Peyer's patch (tissue), 4 donors: ENCODE results near the gene CYP27B1. TPM values are rescaled to one million over a fixed set of nuclear protein-coding genes. Genes with fewer than 3 reads are reported as not detected.
A peak's percentile ranks its signal among the peaks of the same experiment; 100 is the strongest.

ENCODE experiments used
- DNase-seq, 3 donors: peaks; one replicate each; pipeline ENCODE4 v3.0.0-alpha.2; 2017 to 2019
- H3K27ac ChIP-seq, 4 donors: fragments of 200-600 bp; sonication (generic); one replicate each; pipeline ENCODE4 v1.5.1; 2016 to 2019
- H3K27me3 ChIP-seq, 2 donors: fragments of 200-600 bp; sonication (generic); one replicate each; pipeline ENCODE4 v1.5.1; 2019
- H3K36me3 ChIP-seq, 3 donors: fragments of 200-600 bp; sonication (generic); one replicate each; pipeline ENCODE4 v1.5.1; 2016 to 2019
- H3K4me1 ChIP-seq, 4 donors: fragments of 200-600 bp; sonication (generic); one replicate each; pipeline ENCODE4 v1.5.1; 2016 to 2019
- H3K4me3 ChIP-seq, 4 donors: fragments of 200-600 bp; sonication (generic); 1 replicate in 3 of 4; 2 replicates in 1 of 4; pipeline ENCODE4 v1.5.1; 2016 to 2019; ENCODE audit warnings: mild to moderate bottlenecking in 1 of 4
- H3K9me3 ChIP-seq, 4 donors: fragments of 200-600 bp; sonication (generic); one replicate each; pipeline ENCODE4 v1.5.1; 2016 to 2019; ENCODE audit warnings: mild to moderate bottlenecking in 1 of 4
- POLR2A ChIP-seq, 2 donors: fragments of 450-650 bp; IDR thresholded peaks; one replicate each; pipeline ENCODE4 v1.5.1; 2017; ENCODE audit warnings: antibody characterized with exemption in 2 of 2, mild to moderate bottlenecking in 2 of 2, moderate library complexity in 2 of 2
- total RNA-seq, 4 donors: library from RNA; depleted of rRNA; stranded (reverse); fragments of >200 nt; gene quantifications; one replicate each; pipeline ENCODE4 v1.1.0, GENCODE V29; 2016
- TF ChIP-seq, protein P1 (sequence below), 6 experiments: fragments of 450-650 bp in 4 of 6; fragments of 200-600 bp in 2 of 6; sonication (generic) in 1 of 6; IDR thresholded peaks; one replicate each; pipeline ENCODE4 v1.5.1; 2017 to 2019; ENCODE audit warnings: antibody characterized with exemption in 6 of 6, mild to moderate bottlenecking in 3 of 6, moderate library complexity in 1 of 6

Gene CYP27B1
- total RNA-seq, 4 donors from 2014 or later = 1.7 TPM; not detected in 3

GRCh38 chr12:57732726-57733593 is 33.9 kb downstream of the CYP27B1 start:
- TF ChIP-seq POLR2A (IDR thresholded peaks at IDR 0.05) = no peak
- TF ChIP-seq, protein P1, sequence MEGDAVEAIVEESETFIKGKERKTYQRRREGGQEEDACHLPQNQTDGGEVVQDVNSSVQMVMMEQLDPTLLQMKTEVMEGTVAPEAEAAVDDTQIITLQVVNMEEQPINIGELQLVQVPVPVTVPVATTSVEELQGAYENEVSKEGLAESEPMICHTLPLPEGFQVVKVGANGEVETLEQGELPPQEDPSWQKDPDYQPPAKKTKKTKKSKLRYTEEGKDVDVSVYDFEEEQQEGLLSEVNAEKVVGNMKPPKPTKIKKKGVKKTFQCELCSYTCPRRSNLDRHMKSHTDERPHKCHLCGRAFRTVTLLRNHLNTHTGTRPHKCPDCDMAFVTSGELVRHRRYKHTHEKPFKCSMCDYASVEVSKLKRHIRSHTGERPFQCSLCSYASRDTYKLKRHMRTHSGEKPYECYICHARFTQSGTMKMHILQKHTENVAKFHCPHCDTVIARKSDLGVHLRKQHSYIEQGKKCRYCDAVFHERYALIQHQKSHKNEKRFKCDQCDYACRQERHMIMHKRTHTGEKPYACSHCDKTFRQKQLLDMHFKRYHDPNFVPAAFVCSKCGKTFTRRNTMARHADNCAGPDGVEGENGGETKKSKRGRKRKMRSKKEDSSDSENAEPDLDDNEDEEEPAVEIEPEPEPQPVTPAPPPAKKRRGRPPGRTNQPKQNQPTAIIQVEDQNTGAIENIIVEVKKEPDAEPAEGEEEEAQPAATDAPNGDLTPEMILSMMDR (IDR thresholded peaks at IDR 0.05) = no peak
- DNase-seq = peak in 1 of 3 donors; percentile 34
- Histone ChIP-seq H3K27me3 (peaks cover 0 to 36% of the 10 kb centered on the region in 2 donors), H3K27ac (no peak overlapping the region), H3K36me3 (peaks cover 0 to 6% (median 0%) of the 10 kb centered on the region in 3 donors), H3K4me3 (no peak overlapping the region), H3K4me1 (peaks cover 0 to 23% (median 2%) of the 10 kb centered on the region in 4 donors), H3K9me3 (no peaks in the 10 kb centered on the region)

- DNase-seq = no peak
- H3K4me1 ChIP-seq = peaks cover 0 to 19% (median 0%) of the 10 kb centered on the region in 4 donors
- no peak overlapping the region for H3K4me3 ChIP-seq
- H3K36me3 ChIP-seq = peaks cover 0 to 6% (median 0%) of the 10 kb centered on the region in 3 donors
- no peaks in the 10 kb centered on the region for H3K9me3 ChIP-seq
- no peak overlapping the region for H3K27ac ChIP-seq
- H3K27me3 ChIP-seq = peaks cover 0 to 32% of the 10 kb centered on the region in 2 donors
- TF ChIP-seq, protein P1 (IDR thresholded peaks at IDR 0.05) = no peak
- TF ChIP-seq POLR2A (IDR thresholded peaks at IDR 0.05) = no peak
Observed at GRCh38 chr12:57732270-57732669, 34.6 kb downstream of the CYP27B1 start.

DNA sequence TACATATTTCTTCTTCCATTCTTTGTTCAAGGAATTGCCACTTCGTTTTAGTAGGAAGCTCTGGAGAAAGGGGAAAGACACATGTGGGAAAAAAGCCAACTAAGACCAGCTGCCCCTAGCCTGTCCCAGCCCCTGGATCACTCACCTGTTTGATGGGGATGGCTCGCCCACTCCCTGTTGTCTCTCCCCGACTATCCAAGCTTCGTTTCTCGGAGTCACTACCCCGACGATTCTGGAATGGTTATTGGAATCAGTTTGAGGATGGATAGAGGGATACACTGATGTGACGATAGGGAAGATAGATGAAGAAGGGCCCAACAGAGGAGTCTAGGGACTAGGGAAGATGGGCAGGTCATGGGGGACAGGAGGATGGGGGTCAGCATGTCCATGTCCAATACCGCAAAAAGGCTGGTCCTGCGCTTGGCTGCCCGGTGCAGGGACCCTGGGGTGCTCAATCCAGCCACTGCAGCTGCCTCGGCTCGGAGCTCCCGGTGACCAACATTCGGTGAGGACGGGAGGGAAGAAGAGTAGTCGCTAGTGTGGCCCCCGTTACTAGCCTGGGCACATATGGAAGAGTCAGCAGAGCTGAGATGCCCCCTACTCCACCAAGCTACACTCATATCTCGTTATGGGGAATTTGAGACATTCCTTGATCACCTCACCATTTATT is 35.3 kb downstream of the CYP27B1 start:
- peaks cover 0 to 18% (median 0%) of the 10 kb centered on the region in 4 donors for H3K4me1 ChIP-seq
- H3K27ac ChIP-seq = no peak overlapping the region
- H3K9me3 ChIP-seq = no peaks in the 10 kb centered on the region
- peaks cover 0 to 26% of the 10 kb centered on the region in 2 donors for H3K27me3 ChIP-seq
- H3K36me3 ChIP-seq = peaks cover 0 to 6% (median 0%) of the 10 kb centered on the region in 3 donors
- DNase-seq = peak in 1 of 3 donors; percentile 38
- TF ChIP-seq POLR2A (IDR thresholded peaks at IDR 0.05) = no peak
- TF ChIP-seq, protein P1 (IDR thresholded peaks at IDR 0.05) = no peak
- no peak overlapping the region for H3K4me3 ChIP-seq

DNA sequence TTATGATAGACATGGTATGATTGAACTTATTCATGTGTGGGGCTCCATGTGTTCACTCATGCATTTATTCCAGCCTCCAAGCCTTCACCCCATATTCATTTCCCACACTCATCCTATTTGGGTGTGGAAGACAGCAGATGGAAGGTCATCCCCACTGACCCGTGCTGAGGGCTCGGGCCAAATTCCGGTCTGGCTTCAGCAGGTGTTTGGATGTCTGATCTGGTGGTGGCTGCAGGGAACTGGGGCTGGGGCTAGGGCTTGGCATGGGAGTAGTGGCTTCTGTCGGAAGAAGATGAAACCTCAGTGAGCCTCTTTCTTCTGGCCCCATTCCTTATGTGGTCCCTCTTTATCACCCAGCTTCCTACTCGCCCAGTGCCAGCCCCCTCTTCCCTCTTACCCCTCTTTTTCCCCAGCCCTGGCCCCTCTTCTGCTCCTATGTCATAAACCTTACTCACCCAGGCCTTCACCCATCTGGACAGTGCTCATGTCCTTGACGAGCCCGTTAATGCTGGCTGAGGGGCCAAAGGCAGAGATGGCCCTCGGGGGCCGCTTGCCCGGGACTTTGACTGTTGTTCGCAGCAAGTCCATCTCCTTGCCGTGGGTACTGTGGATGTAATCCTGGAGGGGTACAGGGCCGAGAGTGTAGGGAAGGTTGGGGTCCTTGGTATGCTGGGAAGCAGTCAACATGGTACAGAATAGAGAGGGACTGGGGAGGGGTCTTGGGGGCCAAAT is 36.4 kb downstream of the CYP27B1 start:
- Histone ChIP-seq H3K4me1 (peaks cover 0 to 9% (median 0%) of the 10 kb centered on the region in 4 donors), H3K4me3 (no peak overlapping the region), H3K27ac (no peak overlapping the region), H3K9me3 (no peaks in the 10 kb centered on the region), H3K27me3 (peaks cover 0 to 18% of the 10 kb centered on the region in 2 donors), H3K36me3 (peaks cover 0 to 6% (median 0%) of the 10 kb centered on the region in 3 donors)
- peak in 1 of 3 donors; percentile 38 for DNase-seq
- TF ChIP-seq, protein P1 (IDR thresholded peaks at IDR 0.05) = no peak
- no peak for TF ChIP-seq POLR2A (IDR thresholded peaks at IDR 0.05)

- TF ChIP-seq, protein P1 (IDR thresholded peaks at IDR 0.05) = no peak
- TF ChIP-seq POLR2A (IDR thresholded peaks at IDR 0.05) = no peak
- Histone ChIP-seq H3K27me3 (peaks cover 0 to 8% of the 10 kb centered on the region in 2 donors), H3K4me3 (no peak overlapping the region), H3K9me3 (no peaks in the 10 kb centered on the region), H3K4me1 (peaks cover 0 to 9% (median 0%) of the 10 kb centered on the region in 4 donors), H3K36me3 (peaks cover 0 to 6% (median 0%) of the 10 kb centered on the region in 3 donors), H3K27ac (no peak overlapping the region)
- DNase-seq = peak in 1 of 3 donors; percentile 14
Observed at GRCh38 chr12:57729321-57729844, 37.5 kb downstream of the CYP27B1 start.
